Psoas muscle (tissue), 8 donors: ENCODE data around the gene TGM1. TPM values are rescaled to one million over a fixed set of nuclear protein-coding genes. Genes with fewer than 3 reads are reported as not detected.

ENCODE experiments used
- ATAC-seq, 4 donors: fragments of 200-7000 bp; cut with Tn5 transposase; one replicate each; pipeline ENCODE4 v1.9.1; 2020; ENCODE audit warnings: moderate library complexity in 3 of 4, mild to moderate bottlenecking in 2 of 4
- DNase-seq, 2 donors: peaks; one replicate each; pipeline ENCODE4 v3.0.0-alpha.2; 2020
- H3K27ac ChIP-seq: fragments of 200-600 bp; one replicate; pipeline ENCODE4 v1.8.0; 2022
- H3K27me3 ChIP-seq, 3 donors: fragments of 200-600 bp in 1 of 3; one replicate each; pipeline versions ENCODE4 v1.6.1 to v1.8.0; 2013 to 2022; ENCODE audit warnings: low read length in 2 of 3, mild to moderate bottlenecking in 2 of 3, moderate library complexity in 1 of 3; ENCODE audit not compliant: insufficient read depth in 3 of 3
- H3K36me3 ChIP-seq, 2 donors: fragments of 200-600 bp in 1 of 2; one replicate each; pipeline versions ENCODE4 v1.6.1 to v1.8.0; 2013 to 2022; ENCODE audit warnings: low read depth in 1 of 2, mild to moderate bottlenecking in 1 of 2, moderate library complexity in 1 of 2; ENCODE audit not compliant: insufficient read depth in 1 of 2
- H3K4me1 ChIP-seq: fragments of 200-600 bp; one replicate; pipeline ENCODE4 v1.8.0; 2022
- H3K4me3 ChIP-seq: fragments of 200-600 bp; one replicate; pipeline ENCODE4 v1.8.0; 2022; ENCODE audit warnings: mild to moderate bottlenecking
- H3K9me3 ChIP-seq: fragments of 200-600 bp; one replicate; pipeline ENCODE4 v1.8.0; 2022
- CTCF ChIP-seq: fragments of 200-600 bp; IDR thresholded peaks from one replicate; pipeline ENCODE4 v1.8.0; 2022; ENCODE audit warnings: antibody characterized with exemption
- WGBS, 3 donors: extraction: QIAGEN DNeasy Blood & Tissue Kit; methylation state at CpG; one replicate each; pipeline versions ENCODE4 v1.1.6 to v1.1.7; 2013; 5-methylcytosine and 5-hydroxymethylcytosine counted together
- intact Hi-C, 2 donors: fragments of 100-400 bp; cut with DNase I; formaldehyde crosslinking; loops; one replicate each; pipeline versions ENCODE4 v1.11.0 to v1.14.2; 2022
- polyA plus RNA-seq, 3 donors: library from polyadenylated mRNA; stranded (reverse); fragments of 200-250 nt; gene quantifications; one replicate each; pipeline ENCODE4 v1.2.3, GENCODE V29; 2013
- total RNA-seq, 4 donors: library from RNA; stranded (reverse); fragmentation: NEBNext Ultra II Directional in 2 of 4; extraction: Animal tissue kit (Norgen Biotek cat#: 25700) in 2 of 4; gene quantifications; one replicate each; pipeline versions ENCODE4 v1.2.1 to v1.2.4, GENCODE V29; 2021 to 2023
- donor health status: healthy with polysubstance abuse.
- donor health status: DM: no; HTN: no; CAD: no; lungs with moderate emphysema.
- donor health status: Bipolar disorder and iron deficiency.
- donor health status: healthy.
- donor health status: DM: yes; HTN: yes; CAD: no.
- donor health status: DM: no; HTN: no; CAD: no.
- donor health status: DM: no; HTN: no; CAD: no.
- donor health status: DM: yes; HTN: yes; CAD: no.

Gene TGM1
- total and polyA plus RNA-seq, 7 donors = 0.17 to 1.3 (median 0.41) TPM; not detected in 1

GRCh38 chr14:24233538-24233866, 29.5 kb downstream of the TGM1 start:
- Histone ChIP-seq H3K4me1 (peaks cover 58% of the 10 kb centered on the region), H3K27me3 (no peaks in the 10 kb centered on the region), H3K27ac (peak overlapping the region; percentile 88), H3K36me3 (peaks cover 16 to 57% of the 10 kb centered on the region in 2 donors), H3K4me3 (peak overlapping the region; percentile 92), H3K9me3 (no peaks in the 10 kb centered on the region)
- DNase-seq (no peak), ATAC-seq (no peak)
- no peak for TF ChIP-seq CTCF
- 75 to 85% (median 76%) methylated on average over 2 of the region's 2 CpGs for WGBS, 3 donors
- intact Hi-C loops = no loop called here

GRCh38 chr14:24232645-24233537, 30.1 kb downstream of the TGM1 start, which contains the start of gene GMPR2:
Gene GMPR2, plus strand, starts transcription at chr14:24232929. Its CDS starts 325 bp downstream, at chr14:24233254.
- DNase-seq (peak in 1 of 2 donors; percentile 83), ATAC-seq (peak; percentile 60 to 78 (median 67))
- Histone ChIP-seq H3K9me3 (no peaks in the 10 kb centered on the region), H3K4me3 (peak within 1 kb of the TSS; percentile 92), H3K36me3 (peaks cover 14 to 57% of the 10 kb centered on the region in 2 donors), H3K27me3 (no peaks in the 10 kb centered on the region), H3K4me1 (peaks cover 56% of the 10 kb centered on the region), H3K27ac (peak within 1 kb of the TSS; percentile 88)
- intact Hi-C loops = no loop called here
- TF ChIP-seq CTCF = no peak
- 4 to 6% (median 5%) methylated on average over 38 of the region's 38 CpGs for WGBS, 3 donors

- Histone ChIP-seq H3K4me1 (peaks cover 49% of the 10 kb centered on the region), H3K36me3 (peaks cover 13 to 55% of the 10 kb centered on the region in 2 donors), H3K4me3 (peak within 1 kb of the TSS; percentile 92), H3K9me3 (no peaks in the 10 kb centered on the region), H3K27ac (peak within 1 kb of the TSS; percentile 88), H3K27me3 (no peaks in the 10 kb centered on the region)
- WGBS, 3 donors = 0 to 1% (median 1%) methylated on average over 28 to 30 of the region's 30 CpGs
- DNase-seq (peak; percentile 95 to 97), ATAC-seq (peak; percentile 87 to 93 (median 88))
- no peak for TF ChIP-seq CTCF
- intact Hi-C loops = no loop called here
These were observed 30.8 kb downstream of the TGM1 start, which contains the start of gene NEDD8 for GRCh38 chr14:24232121-24232644. Gene NEDD8, minus strand, starts transcription at chr14:24232367. Its CDS starts 100 bp downstream, at chr14:24232267.

GRCh38 chr14:24231263-24232120, 31.5 kb downstream of the TGM1 start:
- H3K4me1 ChIP-seq = peaks cover 44% of the 10 kb centered on the region
- DNase-seq (no peak), ATAC-seq (peak in 3 of 4 donors; percentile 0 to 1 (median 1))
- no peak for TF ChIP-seq CTCF
- intact Hi-C loops = no loop called here
- no peaks in the 10 kb centered on the region for H3K9me3 ChIP-seq
- no peaks in the 10 kb centered on the region for H3K27me3 ChIP-seq
- peak overlapping the region; percentile 92 for H3K4me3 ChIP-seq
- peaks cover 6 to 48% of the 10 kb centered on the region in 2 donors for H3K36me3 ChIP-seq
- peak overlapping the region; percentile 88 for H3K27ac ChIP-seq
- WGBS, 3 donors = 10 to 13% (median 11%) methylated on average over 22 to 23 of the region's 23 CpGs
